Measurements from ENCODE around the gene AGBL2.

DNA sequence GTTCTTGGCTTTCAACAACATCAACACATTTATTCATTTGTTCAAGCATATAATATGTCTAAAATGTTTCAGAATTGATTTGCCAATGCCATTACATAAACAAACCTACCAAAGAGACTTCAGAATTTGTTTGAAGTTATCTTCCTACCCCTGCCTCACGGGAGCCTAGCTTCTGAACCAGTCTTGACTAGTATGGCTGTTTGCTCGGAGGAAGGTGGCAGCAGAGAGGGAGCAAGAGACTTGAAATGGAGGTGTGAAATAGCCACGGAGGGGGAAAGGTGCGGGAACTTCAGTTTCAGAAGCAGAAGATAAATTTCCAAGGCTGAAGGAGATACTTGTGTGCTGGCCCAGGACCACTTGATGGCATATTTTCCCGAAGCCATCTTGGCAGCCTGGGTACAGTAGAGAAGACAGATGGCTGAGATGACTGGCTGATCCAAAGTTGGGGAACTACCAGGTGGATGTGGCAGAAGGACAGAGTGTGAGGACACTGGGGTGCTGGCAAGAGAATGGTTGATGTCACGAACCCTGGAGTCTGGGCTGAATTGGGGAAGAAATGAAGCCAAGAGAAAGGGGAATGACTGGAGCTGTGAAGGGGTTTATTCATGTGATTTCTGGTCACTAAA is 58.8 kb downstream of the AGBL2 start:
- TF ChIP-seq FOXA1 (IDR thresholded peaks at IDR 0.05) (no peak), ELF4 (IDR thresholded peaks at IDR 0.05) (no peak), PKNOX1 (IDR thresholded peaks at IDR 0.05) (no peak), BHLHE40 (IDR thresholded peaks at IDR 0.05; ENCODE audit: borderline replicate concordance) (no peak), HDGF (IDR thresholded peaks at IDR 0.05; ENCODE audit: borderline replicate concordance) (no peak), FOXK2 (IDR thresholded peaks at IDR 0.05) (no peak), ZNF384 (IDR thresholded peaks at IDR 0.05) (no peak), TARDBP (IDR thresholded peaks at IDR 0.05) (no peak), FOXM1 (IDR thresholded peaks at IDR 0.05; ENCODE audit: borderline replicate concordance) (no peak), SUZ12 (IDR thresholded peaks at IDR 0.05) (no peak), ARNT (IDR thresholded peaks at IDR 0.05) (no peak)

Data from HEK293T (cell line).